Posterior cingulate gyrus (tissue), 11 donors: ENCODE results near the gene NKPD1.
A peak's percentile ranks its signal among the peaks of the same experiment; 100 is the strongest.

ENCODE experiments used
- DNase-seq, 10 donors: peaks; one replicate each; pipeline versions ENCODE4 v3.0.0 to v3.0.0-alpha.2; 2020 to 2021; ENCODE audit warnings: mixed read lengths in 3 of 10
- intact Hi-C: fragments of 100-400 bp; cut with DNase I; formaldehyde crosslinking; loops from one replicate; pipeline ENCODE4 v1.15.1; 2023

NKPD1 gene

GRCh38 chr19:45142726-45143110, 18.1 kb downstream of the NKPD1 start:
- intact Hi-C loops, result no loop called here
- peak in 1 of 10 donors; percentile 88 for DNase-seq

- DNase-seq, result peak in 1 of 10 donors; percentile 86
- intact Hi-C loops, result no loop called here
These were observed 18.6 kb downstream of the NKPD1 start for GRCh38 chr19:45142016-45142725.

- intact Hi-C loops, result no loop called here
- DNase-seq, result peak in 2 of 10 donors; percentile 87 to 88
These were observed 19.4 kb downstream of the NKPD1 start for GRCh38 chr19:45141203-45141900.

- peak in 1 of 10 donors; percentile 67 for DNase-seq
- intact Hi-C loops, result no loop called here
These were observed 20.2 kb downstream of the NKPD1 start for GRCh38 chr19:45140533-45140932.

GRCh38 chr19:45140144-45140503, 20.7 kb downstream of the NKPD1 start:
- intact Hi-C loops, result no loop called here
- DNase-seq, result peak in 1 of 10 donors; percentile 71

- DNase-seq, result peak in 1 of 10 donors; percentile 57
- intact Hi-C loops, result no loop called here
These were observed 21.3 kb downstream of the NKPD1 start for GRCh38 chr19:45139286-45140143.

GRCh38 chr19:45138303-45138751, 22.5 kb downstream of the NKPD1 start:
- intact Hi-C loops, result no loop called here
- DNase-seq, result peak in 1 of 10 donors; percentile 71

GRCh38 chr19:45137179-45137761, 23.5 kb downstream of the NKPD1 start:
- intact Hi-C loops, result no loop called here

GRCh38 chr19:45136507-45137178, 24.1 kb downstream of the NKPD1 start:
- peak in 1 of 10 donors; percentile 77 for DNase-seq
- intact Hi-C loops, result no loop called here

More at GRCh38 chr19:45137179-45137761, 23.5 kb downstream of the NKPD1 start:
- peak in 3 of 10 donors; percentile 31 to 91 (median 34) for DNase-seq

GRCh38 chr19:45135176-45135885, 25.5 kb downstream of the NKPD1 start:
- intact Hi-C loops, result no loop called here
- DNase-seq, result peak in 1 of 10 donors; percentile 79

GRCh38 chr19:45133661-45134060, 27.1 kb downstream of the NKPD1 start:
- intact Hi-C loops, result no loop called here
- no peak for DNase-seq

- intact Hi-C loops, result no loop called here
- peak; percentile 30 to 96 (median 74) for DNase-seq
These were observed 29.7 kb downstream of the NKPD1 start for GRCh38 chr19:45130888-45131615.

GRCh38 chr19:45130236-45130635, 30.5 kb downstream of the NKPD1 start:
- no peak for DNase-seq
- intact Hi-C loops, result no loop called here

- intact Hi-C loops, result no loop called here
These were observed 32.0 kb downstream of the NKPD1 start for GRCh38 chr19:45128806-45129205.

GRCh38 chr19:45128146-45128545, 32.6 kb downstream of the NKPD1 start:
- intact Hi-C loops, result no loop called here
- DNase-seq, result no peak

More at GRCh38 chr19:45128806-45129205, 32.0 kb downstream of the NKPD1 start:
- DNase-seq, result no peak

- no peak for DNase-seq
- intact Hi-C loops, result no loop called here
These were observed 34.1 kb downstream of the NKPD1 start for GRCh38 chr19:45126654-45127053.

- intact Hi-C loops, result no loop called here
- DNase-seq, result peak in 5 of 10 donors; percentile 50 to 83 (median 59)
These were observed 34.7 kb downstream of the NKPD1 start for GRCh38 chr19:45125975-45126493.

- DNase-seq, result no peak
- intact Hi-C loops, result no loop called here
These were observed 35.4 kb downstream of the NKPD1 start for GRCh38 chr19:45125360-45125759.
